Inflammatory macrophage treated with lipopolysaccharide for 1 hour (primary cell): ENCODE measurements around the gene SETD1A.

Experiments used
- DNase-seq, 2 donors: peaks; one replicate each; pipeline ENCODE4 v3.0.0-alpha.2; 2020 to 2022

Gene SETD1A

DNA sequence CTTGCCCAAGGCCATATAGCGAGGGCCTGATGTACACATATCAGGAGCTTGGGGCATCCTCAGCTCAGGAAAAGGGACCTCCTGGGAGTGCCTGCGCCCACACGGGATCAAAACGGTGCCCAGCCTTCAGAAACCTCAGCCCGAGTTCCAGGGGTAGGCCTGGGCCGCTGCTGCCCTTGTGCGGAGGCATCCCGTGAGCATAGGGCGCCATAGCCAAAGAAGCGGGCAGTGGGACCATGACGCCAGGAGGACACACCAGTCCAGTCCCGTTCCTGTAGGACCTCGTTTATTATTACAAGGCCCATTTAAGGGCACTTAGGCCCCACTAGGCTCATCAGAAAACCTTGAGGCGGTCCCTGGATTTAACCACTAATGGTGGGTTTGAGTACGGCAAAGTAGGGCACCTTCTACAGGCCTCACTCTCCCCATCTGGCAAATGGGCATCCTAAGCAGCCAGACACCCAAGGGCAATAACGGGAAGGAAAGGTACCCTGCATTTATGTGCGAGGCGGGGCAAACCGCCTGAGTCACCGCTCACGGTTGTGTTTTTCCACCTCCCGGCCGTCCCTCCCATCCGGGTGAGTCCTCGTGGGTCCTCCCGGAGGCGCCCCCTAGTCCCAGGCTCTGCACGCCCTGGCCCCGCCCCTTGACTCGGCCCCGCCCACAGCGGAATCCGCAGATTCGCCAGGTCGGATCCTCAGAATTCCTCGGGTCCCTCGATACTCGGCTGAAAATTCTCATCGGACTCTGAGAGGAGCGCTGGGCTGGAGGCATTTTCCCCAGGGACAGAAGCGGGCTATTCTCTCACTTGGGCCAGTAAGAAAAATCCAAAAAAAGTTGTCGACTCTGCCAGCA lies 726 bp upstream of the SETD1A start:
- peak; percentile 74 to 80 for DNase-seq

DNA sequence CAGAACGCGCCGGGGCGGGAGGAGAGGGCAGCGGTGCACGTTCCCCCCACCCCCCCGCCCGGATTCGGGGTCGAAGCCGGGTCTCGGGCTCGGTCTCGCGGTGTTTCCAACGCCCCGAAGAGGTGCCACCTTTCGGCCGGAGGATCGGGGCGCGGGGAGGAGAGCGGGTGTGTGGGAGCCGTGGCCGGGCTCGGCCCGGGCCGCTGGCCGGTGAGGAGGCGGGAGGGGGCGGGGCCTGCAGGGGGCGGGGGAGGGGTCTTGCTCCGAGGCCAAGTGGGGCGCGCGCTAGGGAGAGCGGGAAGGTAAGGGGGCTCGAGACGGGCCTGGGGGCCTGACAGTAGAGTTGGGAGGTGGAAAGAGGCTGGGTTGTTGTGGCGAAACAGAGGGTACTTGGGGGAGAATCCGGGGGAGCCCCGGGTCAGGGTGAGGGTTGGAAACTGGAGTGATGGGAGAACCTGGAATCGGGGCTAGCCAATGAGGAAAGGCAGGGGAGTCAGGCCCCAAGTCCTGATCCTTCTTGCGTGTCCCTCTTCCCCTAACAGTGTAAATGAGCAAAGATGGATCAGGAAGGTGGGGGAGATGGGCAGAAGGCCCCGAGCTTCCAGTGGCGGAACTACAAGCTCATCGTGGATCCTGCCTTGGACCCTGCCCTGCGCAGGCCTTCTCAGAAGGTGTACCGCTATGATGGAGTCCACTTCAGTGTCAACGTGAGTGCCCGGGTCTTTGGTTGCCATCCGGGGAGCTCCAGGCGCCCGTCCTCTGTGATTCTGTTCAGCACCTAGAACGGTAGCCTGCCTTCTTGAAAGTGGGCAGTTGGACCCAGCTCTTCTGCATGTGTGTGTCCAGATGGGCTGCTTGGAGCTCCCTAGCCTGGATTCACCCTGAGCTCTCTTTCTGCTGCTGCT lies 873 bp downstream of the SETD1A start:
- peak; percentile 29 to 37 for DNase-seq

DNA sequence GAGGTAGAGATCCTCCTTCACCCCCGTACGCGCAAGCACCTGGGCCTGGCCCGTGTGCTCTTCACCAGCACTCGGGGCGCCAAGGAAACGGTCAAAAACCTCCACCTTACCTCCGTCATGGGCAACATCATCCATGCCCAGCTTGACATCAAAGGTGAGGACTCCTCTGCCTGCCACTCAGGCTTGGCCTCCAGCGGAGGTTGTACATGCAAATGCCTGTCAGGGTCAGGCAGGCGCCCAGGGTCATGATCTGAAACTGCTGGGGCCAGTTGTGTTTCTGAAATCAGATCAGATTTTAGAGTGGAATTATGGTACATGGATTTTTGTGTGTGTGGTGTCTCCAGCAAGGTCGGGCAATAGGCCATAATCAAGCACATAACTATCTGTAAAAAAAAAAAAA lies 3.8 kb downstream of the SETD1A start:
- DNase-seq, result no peak

DNA sequence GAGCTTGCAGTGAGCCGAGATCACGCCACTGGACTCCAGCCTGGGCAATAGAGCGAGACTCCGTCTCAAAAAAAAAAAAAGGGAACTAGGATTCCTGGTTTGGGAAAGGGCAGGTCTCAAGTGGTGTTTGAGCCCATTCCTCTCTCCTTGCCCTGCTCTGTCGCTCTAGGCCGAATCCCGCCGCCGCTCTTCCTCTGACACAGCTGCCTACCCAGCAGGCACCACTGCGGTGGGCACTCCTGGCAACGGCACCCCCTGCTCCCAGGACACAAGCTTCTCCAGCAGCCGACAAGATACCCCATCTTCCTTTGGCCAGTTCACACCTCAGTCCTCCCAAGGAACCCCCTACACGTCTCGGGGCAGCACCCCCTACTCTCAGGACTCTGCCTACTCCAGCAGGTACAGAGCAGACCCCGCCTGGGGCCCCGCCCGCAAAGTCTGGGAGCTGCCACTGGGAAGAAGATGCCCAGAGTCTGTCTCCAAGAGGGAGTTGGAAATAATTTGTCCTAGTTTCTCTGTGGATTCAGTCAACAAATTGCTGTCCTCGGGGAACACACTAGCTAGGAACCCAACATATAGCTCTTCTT lies 6.5 kb downstream of the SETD1A start:
- no peak for DNase-seq

DNA sequence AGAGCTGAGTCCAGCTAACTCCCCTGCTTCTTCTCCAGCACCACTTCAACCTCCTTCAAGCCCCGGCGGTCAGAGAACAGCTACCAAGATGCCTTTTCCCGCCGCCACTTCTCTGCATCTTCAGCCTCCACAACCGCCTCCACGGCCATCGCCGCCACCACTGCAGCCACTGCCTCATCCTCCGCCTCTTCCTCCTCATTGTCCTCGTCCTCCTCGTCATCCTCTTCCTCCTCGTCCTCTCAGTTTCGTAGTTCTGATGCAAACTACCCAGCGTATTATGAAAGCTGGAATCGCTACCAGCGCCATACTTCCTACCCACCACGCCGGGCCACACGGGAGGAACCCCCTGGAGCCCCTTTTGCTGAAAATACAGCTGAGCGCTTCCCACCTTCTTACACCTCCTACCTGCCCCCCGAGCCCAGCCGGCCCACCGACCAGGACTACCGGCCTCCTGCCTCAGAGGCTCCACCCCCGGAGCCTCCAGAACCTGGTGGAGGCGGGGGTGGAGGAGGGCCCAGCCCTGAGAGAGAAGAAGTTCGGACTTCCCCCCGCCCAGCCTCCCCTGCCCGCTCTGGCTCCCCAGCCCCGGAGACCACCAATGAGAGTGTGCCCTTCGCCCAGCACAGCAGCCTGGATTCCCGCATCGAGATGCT lies 7.1 kb downstream of the SETD1A start:
- peak; percentile 56 to 62 for DNase-seq

DNA sequence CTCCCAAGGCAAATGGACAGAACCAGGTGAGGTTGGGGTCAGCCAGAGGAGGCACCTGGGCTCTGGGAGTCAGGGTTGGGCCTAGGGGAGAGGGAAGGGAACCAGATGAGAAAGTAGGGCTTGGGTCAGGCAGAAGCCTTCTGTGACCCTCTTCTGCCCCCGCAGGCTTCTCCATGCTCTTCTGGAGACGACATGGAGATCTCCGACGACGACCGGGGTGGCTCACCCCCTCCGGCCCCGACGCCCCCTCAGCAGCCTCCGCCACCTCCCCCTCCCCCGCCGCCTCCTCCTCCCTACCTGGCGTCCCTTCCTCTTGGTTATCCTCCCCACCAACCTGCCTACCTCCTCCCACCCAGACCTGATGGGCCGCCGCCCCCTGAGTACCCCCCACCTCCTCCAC lies 7.9 kb downstream of the SETD1A start:
- no peak for DNase-seq

DNA sequence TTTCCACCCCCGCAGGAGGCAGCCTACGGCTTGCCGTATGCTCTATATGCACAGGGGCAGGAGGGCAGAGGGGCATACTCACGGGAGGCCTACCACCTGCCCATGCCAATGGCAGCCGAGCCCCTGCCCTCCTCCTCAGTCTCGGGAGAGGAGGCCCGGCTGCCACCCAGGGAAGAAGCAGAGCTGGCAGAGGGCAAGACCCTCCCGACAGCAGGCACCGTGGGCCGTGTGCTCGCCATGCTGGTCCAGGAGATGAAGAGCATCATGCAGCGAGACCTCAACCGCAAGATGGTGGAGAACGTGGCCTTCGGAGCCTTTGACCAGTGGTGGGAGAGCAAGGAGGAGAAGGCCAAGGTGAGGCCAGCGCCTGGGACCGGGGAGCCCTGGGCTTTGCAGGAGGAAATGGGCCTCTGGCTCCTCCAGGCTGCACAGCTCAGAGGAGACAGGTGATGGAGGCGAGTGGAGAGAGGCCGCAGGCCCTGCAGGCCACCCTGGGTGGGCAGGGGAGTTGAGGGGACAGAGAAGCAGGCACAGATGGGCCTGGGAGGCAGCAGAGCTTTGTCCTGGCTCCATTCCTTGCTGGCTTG lies 8.6 kb downstream of the SETD1A start:
- no peak for DNase-seq

DNA sequence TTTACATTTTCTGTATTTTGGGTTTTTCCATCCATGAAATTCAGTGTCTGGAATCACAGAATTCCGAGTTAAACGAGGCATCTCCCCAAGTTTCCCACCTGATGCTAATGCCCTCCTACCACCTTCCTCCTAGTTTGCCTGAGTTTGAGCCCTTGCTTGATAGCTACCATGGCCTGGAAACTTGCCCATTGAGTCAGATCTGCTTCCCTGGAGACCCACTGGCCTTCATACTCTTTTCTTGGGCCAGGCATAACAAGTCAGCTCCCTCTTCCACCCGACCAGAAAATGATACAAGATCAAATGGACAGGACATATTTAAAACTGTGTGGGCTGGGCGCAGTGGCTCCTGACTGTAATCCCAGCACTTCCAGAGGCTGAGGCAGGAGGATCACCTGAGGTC lies 10.2 kb downstream of the SETD1A start:
- no peak for DNase-seq

DNA sequence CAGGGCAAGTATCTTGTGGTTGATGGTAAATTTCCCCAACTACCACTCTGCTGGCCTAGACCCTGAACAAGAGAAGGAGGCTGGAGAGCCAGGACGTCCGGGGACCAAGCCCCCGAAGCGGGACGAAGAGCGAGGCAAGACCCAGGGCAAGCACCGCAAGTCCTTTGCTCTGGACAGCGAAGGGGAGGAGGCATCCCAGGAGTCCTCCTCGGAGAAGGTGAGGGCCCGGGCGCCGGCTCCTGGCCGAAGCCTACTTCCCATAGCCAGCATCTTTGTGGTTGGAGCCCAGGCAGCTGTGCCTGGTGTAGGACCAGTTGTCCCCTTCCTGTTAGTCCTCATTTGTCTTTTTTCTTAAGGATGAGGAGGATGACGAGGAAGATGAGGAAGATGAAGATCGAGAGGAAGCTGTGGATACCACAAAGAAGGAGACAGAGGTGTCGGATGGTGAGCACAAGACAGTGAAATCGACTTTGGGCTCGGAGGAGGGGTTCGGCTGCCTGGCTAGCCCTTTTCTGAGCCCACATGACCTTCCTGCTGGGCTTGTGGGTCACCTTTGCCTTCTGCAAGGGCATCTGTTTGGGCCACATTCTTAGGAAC lies 11.8 kb downstream of the SETD1A start:
- DNase-seq, result no peak

DNA sequence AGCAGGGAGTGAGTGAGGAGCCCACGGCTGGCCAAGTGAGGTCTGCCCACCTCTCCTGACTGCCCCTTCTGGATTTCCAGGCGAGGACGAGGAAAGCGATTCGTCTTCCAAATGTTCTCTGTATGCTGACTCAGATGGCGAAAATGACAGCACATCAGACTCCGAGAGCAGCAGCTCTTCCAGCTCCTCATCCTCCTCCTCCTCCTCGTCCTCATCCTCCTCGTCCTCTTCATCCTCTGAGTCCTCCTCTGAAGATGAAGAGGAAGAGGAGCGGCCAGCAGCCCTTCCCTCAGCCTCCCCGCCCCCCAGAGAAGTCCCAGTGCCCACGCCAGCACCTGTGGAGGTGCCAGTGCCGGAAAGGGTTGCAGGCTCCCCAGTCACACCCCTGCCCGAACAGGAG lies 13.7 kb downstream of the SETD1A start:
- DNase-seq, result no peak

DNA sequence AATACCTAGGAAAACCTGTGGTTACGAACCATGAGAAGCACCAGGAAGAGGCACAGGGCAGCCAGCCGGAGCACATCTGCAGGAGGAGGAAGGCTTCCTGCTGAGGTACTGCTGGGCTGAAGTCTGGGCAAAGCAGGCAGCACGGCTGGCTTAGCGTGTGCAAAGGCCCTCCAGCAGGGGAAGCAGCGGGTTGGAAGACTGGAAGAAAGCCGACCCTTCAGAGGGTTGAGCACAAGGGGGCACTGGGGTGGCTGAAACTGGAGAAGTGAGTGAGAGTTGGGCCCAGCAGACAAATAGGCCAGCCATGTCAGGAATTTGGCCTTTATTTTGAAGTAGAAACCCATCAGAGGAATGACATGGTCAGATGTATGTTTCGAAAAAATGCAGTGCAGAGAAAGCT lies 15.3 kb downstream of the SETD1A start:
- no peak for DNase-seq

DNA sequence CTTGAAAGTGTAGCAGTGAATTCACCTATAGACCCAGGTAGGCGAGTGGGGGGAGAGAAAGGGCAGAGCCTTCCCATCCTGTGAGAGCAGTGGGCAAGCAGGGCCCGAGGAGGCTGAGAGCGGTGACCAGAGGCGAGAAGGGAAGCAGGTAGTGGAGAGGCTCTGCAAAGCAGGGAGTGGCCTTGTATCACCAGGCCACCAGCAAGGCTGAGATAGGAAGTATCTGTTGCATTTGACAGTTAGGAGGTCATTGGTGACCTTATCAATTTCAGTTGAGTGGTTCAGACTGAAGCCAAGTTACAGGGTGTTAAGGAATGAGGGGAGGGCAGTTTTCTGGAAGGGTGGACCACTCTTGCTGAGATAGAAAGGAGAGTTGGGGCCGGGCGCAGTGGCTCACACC lies 16.8 kb downstream of the SETD1A start:
- DNase-seq, result no peak

DNA sequence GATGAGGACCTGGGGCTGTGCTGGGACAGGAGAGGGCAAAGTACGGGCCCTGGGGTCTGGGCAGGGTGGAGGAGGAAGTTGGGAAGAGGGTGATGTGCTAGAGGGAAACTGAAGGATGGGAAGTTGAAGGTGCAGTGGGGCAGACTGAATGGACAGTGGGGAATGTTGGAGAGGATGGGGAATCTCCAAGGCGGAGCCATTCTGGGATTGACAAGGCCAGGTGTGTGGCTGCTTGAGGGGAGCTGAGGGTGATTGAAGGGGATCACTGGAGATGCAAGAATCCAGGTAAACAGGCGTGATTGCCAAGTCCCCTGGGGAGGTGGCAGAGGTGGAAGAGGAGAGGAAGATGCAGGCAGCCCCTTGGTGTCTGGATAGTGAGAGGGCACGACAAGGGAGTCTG lies 18.9 kb downstream of the SETD1A start:
- DNase-seq, result no peak

DNA sequence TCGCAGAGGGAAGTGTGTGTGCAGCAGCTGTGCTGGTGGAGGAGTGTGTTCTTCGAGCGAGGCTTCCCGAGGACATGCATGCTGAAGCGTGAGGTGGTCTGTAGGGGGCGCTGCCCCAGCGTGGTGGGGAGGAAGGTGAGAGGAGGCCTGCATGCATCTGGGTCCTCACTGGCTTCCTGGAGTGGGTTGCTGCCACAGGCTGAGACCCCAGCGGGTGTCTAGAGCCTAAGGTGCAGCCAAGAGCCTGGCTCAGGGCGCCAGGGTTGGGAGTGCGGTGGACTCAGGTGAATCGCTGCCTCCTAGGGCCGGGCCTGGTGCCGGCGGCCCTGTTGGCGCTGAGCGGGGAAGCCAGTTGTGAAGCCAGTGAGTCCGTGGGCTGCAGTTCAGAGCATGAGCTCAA lies 19.9 kb downstream of the SETD1A start:
- no peak for DNase-seq

DNA sequence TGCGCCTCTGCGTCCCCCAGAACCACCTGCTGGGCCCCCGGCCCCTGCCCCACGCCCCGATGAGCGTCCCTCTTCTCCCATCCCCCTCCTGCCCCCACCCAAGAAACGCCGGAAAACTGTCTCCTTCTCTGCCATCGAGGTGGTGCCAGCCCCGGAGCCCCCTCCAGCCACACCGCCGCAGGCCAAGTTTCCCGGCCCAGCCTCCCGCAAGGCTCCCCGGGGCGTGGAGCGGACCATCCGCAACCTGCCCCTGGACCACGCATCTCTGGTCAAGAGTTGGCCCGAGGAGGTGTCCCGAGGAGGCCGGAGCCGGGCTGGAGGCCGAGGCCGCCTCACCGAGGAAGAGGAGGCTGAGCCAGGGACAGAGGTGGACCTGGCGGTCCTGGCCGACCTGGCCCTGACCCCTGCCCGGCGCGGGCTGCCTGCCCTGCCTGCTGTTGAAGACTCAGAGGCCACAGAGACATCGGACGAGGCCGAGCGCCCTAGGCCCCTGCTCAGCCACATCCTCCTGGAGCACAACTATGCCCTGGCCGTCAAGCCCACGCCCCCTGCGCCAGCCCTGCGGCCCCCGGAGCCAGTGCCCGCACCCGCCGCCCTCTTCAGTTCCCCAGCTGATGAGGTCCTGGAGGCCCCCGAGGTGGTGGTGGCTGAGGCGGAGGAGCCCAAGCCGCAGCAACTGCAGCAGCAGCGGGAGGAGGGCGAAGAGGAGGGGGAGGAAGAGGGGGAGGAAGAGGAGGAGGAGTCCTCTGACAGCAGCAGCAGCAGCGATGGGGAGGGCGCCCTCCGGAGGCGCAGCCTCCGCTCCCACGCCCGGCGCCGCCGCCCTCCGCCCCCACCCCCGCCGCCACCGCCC lies 21.8 kb downstream of the SETD1A start:
- no peak for DNase-seq

DNA sequence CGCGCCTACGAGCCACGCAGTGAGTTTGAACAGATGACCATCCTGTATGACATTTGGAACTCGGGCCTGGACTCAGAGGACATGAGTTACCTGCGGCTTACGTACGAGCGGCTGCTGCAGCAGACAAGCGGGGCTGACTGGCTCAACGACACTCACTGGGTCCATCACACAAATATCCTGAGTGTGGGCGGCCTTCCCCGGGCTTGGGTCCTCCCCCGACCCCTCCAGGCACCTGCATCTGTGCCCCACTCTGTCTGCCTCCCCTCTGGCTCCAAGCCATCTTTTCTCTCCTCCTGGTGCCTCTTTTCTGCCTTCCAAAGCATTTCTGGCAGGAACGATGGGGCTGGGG lies 22.4 kb downstream of the SETD1A start:
- DNase-seq, result no peak

DNA sequence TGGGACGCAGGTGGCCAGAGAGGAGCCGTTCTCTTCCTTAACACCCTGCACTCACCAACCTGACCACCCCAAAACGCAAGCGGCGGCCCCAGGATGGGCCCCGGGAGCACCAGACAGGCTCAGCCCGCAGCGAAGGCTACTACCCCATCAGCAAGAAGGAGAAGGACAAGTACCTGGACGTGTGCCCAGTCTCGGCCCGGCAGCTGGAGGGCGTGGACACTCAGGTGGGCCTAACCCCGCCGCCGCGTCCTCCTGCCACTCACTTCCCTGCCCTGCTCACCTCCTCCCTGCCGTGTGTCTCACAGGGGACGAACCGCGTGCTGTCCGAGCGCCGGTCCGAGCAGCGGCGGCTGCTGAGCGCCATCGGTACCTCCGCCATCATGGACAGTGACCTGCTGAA lies 22.9 kb downstream of the SETD1A start:
- DNase-seq, result no peak

DNA sequence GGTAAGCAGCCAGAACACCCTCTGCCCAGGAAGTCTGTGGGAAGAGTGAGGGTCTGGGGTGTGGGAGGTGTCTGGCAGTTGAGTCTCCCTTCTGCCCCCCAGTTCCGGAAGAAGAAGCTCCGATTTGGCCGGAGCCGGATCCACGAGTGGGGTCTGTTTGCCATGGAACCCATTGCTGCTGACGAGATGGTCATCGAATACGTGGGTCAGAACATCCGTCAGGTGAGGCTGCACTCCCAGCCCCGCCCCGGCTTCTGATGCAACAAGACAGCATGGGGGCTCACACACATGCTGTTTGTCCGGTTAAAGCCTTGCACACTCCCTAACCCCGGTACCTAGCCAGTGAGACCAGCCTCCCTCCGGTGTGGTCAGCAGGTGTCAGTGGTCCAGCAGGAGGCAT lies 23.4 kb downstream of the SETD1A start:
- no peak for DNase-seq

DNA sequence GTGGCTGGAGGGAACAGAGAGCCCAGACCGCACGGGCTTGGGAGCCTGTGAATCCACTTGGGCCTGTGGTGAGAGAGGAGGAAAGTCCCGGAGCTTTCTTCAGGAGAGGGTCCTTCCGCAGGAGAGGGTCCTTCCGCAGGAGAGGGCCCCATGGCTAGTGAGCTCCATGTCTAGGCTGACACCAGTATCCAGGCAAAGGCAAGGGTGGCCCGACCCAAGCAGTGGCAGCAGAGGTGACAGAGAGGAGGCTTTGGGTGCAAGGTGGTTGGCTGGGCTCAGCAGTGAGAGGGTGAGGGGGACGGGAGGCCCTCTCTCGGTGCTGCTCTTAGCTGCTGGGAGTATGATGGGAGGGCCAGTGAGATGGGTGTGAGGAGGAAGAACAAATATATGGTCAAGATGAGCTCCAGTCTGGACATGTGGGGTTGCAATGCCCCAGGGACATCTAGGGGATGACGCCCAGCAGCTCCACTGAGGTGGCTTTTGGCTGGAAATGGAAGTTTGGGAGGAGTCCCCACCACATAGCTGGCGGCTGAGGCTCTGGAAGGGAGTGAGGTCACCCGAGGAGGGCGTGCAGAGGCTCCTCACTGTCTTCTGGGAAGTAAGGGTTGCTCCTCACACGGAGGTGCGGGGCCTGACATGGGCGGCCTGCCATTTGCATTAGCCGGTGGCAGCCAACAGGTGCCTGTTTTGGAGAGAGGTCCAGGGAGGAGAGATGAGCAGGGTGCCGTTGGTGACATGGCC lies 25.2 kb downstream of the SETD1A start:
- DNase-seq, result no peak

DNA sequence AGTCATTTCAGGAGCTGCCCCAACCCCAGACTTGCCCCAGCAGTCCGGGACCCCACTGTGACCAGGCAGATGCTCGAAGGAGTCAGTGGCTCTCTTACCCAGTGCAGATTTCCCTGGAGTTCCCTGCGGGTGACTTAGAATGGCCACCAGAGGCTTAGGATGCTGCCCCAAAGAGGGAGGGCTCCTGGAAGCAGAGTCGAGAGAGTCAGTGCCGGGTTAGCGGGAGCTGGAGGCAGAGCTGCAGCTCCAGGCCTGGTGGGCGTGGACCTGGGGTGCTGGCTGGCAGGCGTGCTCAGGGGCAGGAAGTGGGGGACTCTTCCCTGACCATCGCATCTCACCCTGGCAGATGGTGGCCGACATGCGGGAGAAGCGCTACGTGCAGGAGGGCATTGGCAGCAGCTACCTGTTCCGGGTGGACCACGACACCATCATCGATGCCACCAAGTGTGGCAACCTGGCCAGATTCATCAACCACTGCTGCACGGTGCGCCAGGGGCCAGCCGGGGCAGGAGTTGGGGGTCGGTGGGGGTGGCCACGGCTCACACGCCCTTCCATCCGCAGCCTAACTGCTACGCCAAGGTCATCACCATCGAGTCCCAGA lies 25.8 kb downstream of the SETD1A start:
- no peak for DNase-seq
